ENCODE data around the gene PRRT1.
"Not testable (repeated sequence)": the region's sequence is repeated elsewhere in the genome, so short reads cannot be mapped to it uniquely, and the experiment has no call there.

Gene PRRT1

GRCh38 chr6:32117461-32117860, 34.3 kb downstream of the PRRT1 start:
- no peak for DNase-seq

- no peak for DNase-seq
Measured at GRCh38 chr6:32116674-32117073, 35.1 kb downstream of the PRRT1 start.

- peak; percentile 36 for DNase-seq
Measured at GRCh38 chr6:32115623-32116022, 36.1 kb downstream of the PRRT1 start.

GRCh38 chr6:32114796-32115195, 36.9 kb downstream of the PRRT1 start:
- peak; percentile 47 for DNase-seq

GRCh38 chr6:32113386-32114352, 38.1 kb downstream of the PRRT1 start:
- DNase-seq, result peak; percentile 93

- DNase-seq, result peak; percentile 93
Measured at GRCh38 chr6:32112431-32112980, 39.2 kb downstream of the PRRT1 start.

- peak; percentile 76 for DNase-seq
Measured at GRCh38 chr6:32111424-32112066, 40.2 kb downstream of the PRRT1 start.

GRCh38 chr6:32110632-32111031, 41.1 kb downstream of the PRRT1 start:
- peak; percentile 61 for DNase-seq

GRCh38 chr6:32109765-32110160, 42.0 kb downstream of the PRRT1 start:
- no peak for DNase-seq

GRCh38 chr6:32109114-32109764, 42.5 kb downstream of the PRRT1 start, which contains the start of gene TNXB:
TNXB (minus strand) TSS chr6:32109338; CDS start chr6:32098198, 11,140 bp downstream.
- DNase-seq, result peak; percentile 74

GRCh38 chr6:32108727-32109113, 43.0 kb downstream of the PRRT1 start:
- DNase-seq, result no peak

GRCh38 chr6:32108094-32108627, 43.6 kb downstream of the PRRT1 start:
- DNase-seq, result peak; percentile 88

- DNase-seq, result no peak
Measured at GRCh38 chr6:32107406-32107805, 44.3 kb downstream of the PRRT1 start.

- no peak for DNase-seq
Measured at GRCh38 chr6:32105433-32105832, 46.3 kb downstream of the PRRT1 start.

GRCh38 chr6:32102255-32102654, 49.5 kb downstream of the PRRT1 start:
- DNase-seq, result no peak

GRCh38 chr6:32100251-32100650, 51.5 kb downstream of the PRRT1 start:
- DNase-seq, result not testable (repeated sequence)
